Nephron (organoid): Measurements from ENCODE around the gene HNRNPA1.

ENCODE experiments used
- H3K27ac Mint-ChIP-seq, 3 experiments: 2 replicates each; pipeline ENCODE4 v1.8.0; 2020; ENCODE audit warnings: mixed read lengths in 3 of 3, mild to moderate bottlenecking in 2 of 3, moderate library complexity in 1 of 3
- H3K27me3 Mint-ChIP-seq: 2 replicates; pipeline ENCODE4 v1.8.0; 2021; ENCODE audit warnings: low read depth, mild to moderate bottlenecking, moderate library complexity, mixed read lengths
- H3K36me3 Mint-ChIP-seq: 2 replicates; pipeline ENCODE4 v1.8.0; 2020; ENCODE audit warnings: low read depth, mixed read lengths
- H3K4me1 Mint-ChIP-seq: 2 replicates; pipeline ENCODE4 v1.8.0; 2020; ENCODE audit warnings: mixed read lengths
- H3K4me3 Mint-ChIP-seq, 3 experiments: 2 replicates each; pipeline ENCODE4 v1.8.0; 2020; ENCODE audit warnings: mild to moderate bottlenecking in 3 of 3, mixed read lengths in 3 of 3, moderate library complexity in 2 of 3
- H3K9me3 Mint-ChIP-seq: 2 replicates; pipeline ENCODE4 v1.8.0; 2020; ENCODE audit warnings: mixed read lengths
- TF ChIP-seq, protein P1 (sequence below), 3 experiments: fragments of 200-600 bp; sonication (generic); IDR thresholded peaks; one replicate each; pipeline ENCODE4 v1.5.0; 2021; ENCODE audit warnings: antibody characterized with exemption in 3 of 3; ENCODE audit not compliant: unreplicated experiment in 3 of 3

HNRNPA1 gene

DNA sequence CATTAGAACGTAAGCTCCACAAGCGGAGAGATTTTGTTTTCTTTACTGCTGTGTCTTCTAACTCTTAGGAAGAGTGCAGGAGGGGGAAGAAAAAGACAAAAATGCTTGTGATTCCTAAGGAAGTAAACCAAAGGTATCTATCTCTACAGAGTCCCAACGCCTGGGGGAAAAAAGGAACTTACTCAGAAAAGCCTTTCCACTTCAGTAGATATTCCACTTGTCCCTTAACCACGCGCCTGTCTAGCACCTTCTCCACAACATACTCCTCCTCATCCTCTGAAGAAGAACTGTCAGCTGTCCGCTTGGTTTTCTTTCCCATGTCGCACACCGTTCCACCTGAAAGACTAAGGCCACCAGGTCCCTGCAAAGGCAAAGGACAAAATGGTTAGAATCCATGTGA lies 23.2 kb upstream of the HNRNPA1 start:
- peak overlapping the region; percentile 66 to 90 (median 83) for H3K4me3 Mint-ChIP-seq
- H3K9me3 Mint-ChIP-seq, result no peaks in the 10 kb centered on the region
- TF ChIP-seq, protein P1, sequence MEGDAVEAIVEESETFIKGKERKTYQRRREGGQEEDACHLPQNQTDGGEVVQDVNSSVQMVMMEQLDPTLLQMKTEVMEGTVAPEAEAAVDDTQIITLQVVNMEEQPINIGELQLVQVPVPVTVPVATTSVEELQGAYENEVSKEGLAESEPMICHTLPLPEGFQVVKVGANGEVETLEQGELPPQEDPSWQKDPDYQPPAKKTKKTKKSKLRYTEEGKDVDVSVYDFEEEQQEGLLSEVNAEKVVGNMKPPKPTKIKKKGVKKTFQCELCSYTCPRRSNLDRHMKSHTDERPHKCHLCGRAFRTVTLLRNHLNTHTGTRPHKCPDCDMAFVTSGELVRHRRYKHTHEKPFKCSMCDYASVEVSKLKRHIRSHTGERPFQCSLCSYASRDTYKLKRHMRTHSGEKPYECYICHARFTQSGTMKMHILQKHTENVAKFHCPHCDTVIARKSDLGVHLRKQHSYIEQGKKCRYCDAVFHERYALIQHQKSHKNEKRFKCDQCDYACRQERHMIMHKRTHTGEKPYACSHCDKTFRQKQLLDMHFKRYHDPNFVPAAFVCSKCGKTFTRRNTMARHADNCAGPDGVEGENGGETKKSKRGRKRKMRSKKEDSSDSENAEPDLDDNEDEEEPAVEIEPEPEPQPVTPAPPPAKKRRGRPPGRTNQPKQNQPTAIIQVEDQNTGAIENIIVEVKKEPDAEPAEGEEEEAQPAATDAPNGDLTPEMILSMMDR (IDR thresholded peaks at IDR 0.05; ENCODE audit: unreplicated experiment in 3 of 3), result no peak
- H3K36me3 Mint-ChIP-seq, result peaks cover 36% of the 10 kb centered on the region
- peak overlapping the region; percentile 97 to 100 (median 100) for H3K27ac Mint-ChIP-seq
- H3K27me3 Mint-ChIP-seq, result no peaks in the 10 kb centered on the region
- H3K4me1 Mint-ChIP-seq, result peaks cover 57% of the 10 kb centered on the region

DNA sequence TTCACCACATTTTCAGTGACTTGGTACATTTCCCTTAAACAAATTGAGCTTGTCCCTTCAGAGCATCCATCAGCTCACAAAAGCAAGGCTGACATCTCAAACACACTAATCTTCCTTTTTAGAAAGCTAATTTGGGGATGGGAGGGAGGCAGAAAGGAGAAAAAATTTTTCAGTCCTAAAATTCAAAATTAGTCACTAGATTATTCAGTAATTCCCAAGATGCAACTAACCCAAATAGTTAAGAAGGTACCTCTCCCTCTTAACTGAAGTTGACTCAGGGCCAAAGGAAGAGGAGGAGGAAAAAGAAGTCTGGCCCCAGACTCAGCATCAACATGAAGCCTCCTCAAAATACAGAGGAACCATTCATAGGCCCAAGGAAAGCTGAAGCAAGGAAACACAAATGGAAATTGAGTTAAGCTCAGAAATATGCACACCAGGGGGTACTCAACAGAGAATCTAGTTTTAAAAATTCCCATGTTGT lies 22.3 kb upstream of the HNRNPA1 start:
- peaks cover 29% of the 10 kb centered on the region for H3K36me3 Mint-ChIP-seq
- H3K9me3 Mint-ChIP-seq, result no peaks in the 10 kb centered on the region
- H3K27ac Mint-ChIP-seq, result peak overlapping the region; percentile 97 to 100 (median 100)
- no peaks in the 10 kb centered on the region for H3K27me3 Mint-ChIP-seq
- peak overlapping the region; percentile 66 to 90 (median 83) for H3K4me3 Mint-ChIP-seq
- TF ChIP-seq, protein P1 (IDR thresholded peaks at IDR 0.05; ENCODE audit: unreplicated experiment in 3 of 3), result no peak
- peaks cover 64% of the 10 kb centered on the region for H3K4me1 Mint-ChIP-seq

GRCh38 chr12:54259194-54260011 lies 21.1 kb upstream of the HNRNPA1 start:
- H3K9me3 Mint-ChIP-seq, result no peaks in the 10 kb centered on the region
- peak overlapping the region; percentile 97 to 100 (median 100) for H3K27ac Mint-ChIP-seq
- peaks cover 68% of the 10 kb centered on the region for H3K4me1 Mint-ChIP-seq
- no peaks in the 10 kb centered on the region for H3K27me3 Mint-ChIP-seq
- TF ChIP-seq, protein P1 (IDR thresholded peaks at IDR 0.05; ENCODE audit: unreplicated experiment in 3 of 3), result no peak
- peak overlapping the region; percentile 81 to 90 (median 88) for H3K4me3 Mint-ChIP-seq
- peaks cover 25% of the 10 kb centered on the region for H3K36me3 Mint-ChIP-seq

- Mint-ChIP-seq H3K27me3 (no peaks in the 10 kb centered on the region), H3K36me3 (peaks cover 14% of the 10 kb centered on the region), H3K27ac (peak overlapping the region; percentile 97 to 100 (median 97)), H3K9me3 (no peaks in the 10 kb centered on the region), H3K4me3 (peak overlapping the region; percentile 26 to 50 (median 43)), H3K4me1 (peaks cover 79% of the 10 kb centered on the region)
- TF ChIP-seq, protein P1 (IDR thresholded peaks at IDR 0.05; ENCODE audit: unreplicated experiment in 3 of 3), result no peak
Measured at GRCh38 chr12:54261815-54262402, 18.6 kb upstream of the HNRNPA1 start.

- Mint-ChIP-seq H3K4me3 (peak overlapping the region; percentile 33 to 51 (median 35)), H3K4me1 (peaks cover 77% of the 10 kb centered on the region), H3K9me3 (no peaks in the 10 kb centered on the region)
Measured at GRCh38 chr12:54262403-54262925, 18.1 kb upstream of the HNRNPA1 start.

More at GRCh38 chr12:54262403-54262925, 18.1 kb upstream of the HNRNPA1 start:
- peak overlapping the region; percentile 97 to 100 (median 97) for H3K27ac Mint-ChIP-seq
- peaks cover 11% of the 10 kb centered on the region for H3K36me3 Mint-ChIP-seq
- TF ChIP-seq, protein P1 (IDR thresholded peaks at IDR 0.05; ENCODE audit: unreplicated experiment in 3 of 3), result no peak
- no peaks in the 10 kb centered on the region for H3K27me3 Mint-ChIP-seq
